ENCODE measurements around the gene KLHL5.

DNA sequence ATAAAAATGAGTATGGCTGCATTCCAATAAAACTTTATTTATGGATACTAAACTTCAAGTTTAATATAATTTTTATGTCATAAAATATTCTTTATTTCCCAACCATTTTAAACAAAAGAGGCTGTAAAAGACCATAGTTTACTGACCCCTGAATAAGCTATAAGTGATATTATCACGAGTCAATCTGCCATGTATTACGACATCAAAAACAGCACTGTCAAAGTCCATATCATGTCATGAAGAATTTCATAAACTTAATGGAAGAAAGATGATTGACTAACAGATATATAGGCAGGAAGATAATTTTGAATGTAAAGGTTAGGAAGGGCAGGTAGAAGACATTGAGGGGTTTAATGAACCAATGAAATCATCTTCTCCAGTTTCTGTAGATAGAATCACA lies 48.0 kb upstream of the KLHL5 start:
- no peak for TF ChIP-seq CTCF (IDR thresholded peaks at IDR 0.05)
- no peak for TF ChIP-seq EZH2 (IDR thresholded peaks at IDR 0.05)
- TF ChIP-seq EZH2phosphoT487 (IDR thresholded peaks at IDR 0.05) = no peak

Measured in neural progenitor cell (in vitro differentiated cells).